H1 (cell line): ENCODE results near the gene TMPRSS2. TPM values are rescaled to one million over a fixed set of nuclear protein-coding genes. Genes with fewer than 3 reads are reported as not detected.

ENCODE experiments used
- CHD7 ChIP-seq: fragments of 300-600 bp; sonication (generic); IDR thresholded peaks from 2 replicates; pipeline ENCODE4 v1.7.1; 2012; ENCODE audit warnings: low read length, moderate library complexity, mild to moderate bottlenecking, inconsistent platforms; ENCODE audit not compliant: insufficient replicate concordance
- CREB1 ChIP-seq: IDR thresholded peaks from 2 replicates; pipeline ENCODE4 v1.6.1; 2012; ENCODE audit warnings: inconsistent platforms
- CTBP2 ChIP-seq: IDR thresholded peaks from 2 replicates; pipeline ENCODE4 v1.7.0; 2011; ENCODE audit warnings: borderline replicate concordance, mild to moderate bottlenecking, moderate library complexity, mixed read lengths, low read length; ENCODE audit not compliant: insufficient read depth, insufficient read length
- HDAC6 ChIP-seq: IDR thresholded peaks from one replicate; pipeline ENCODE4 v1.7.1; 2012; ENCODE audit warnings: low read depth, mild to moderate bottlenecking, inconsistent platforms, low read length, moderate library complexity
- JUND ChIP-seq: IDR thresholded peaks from 2 replicates; pipeline ENCODE4 v1.6.1; 2011; ENCODE audit warnings: mild to moderate bottlenecking, improper control_type of control experiment, low read length
- MAX ChIP-seq: IDR thresholded peaks from 2 replicates; pipeline ENCODE4 v1.6.1; 2012; ENCODE audit warnings: inconsistent platforms
- SAP30 ChIP-seq: fragments of 300-600 bp; sonication (generic); IDR thresholded peaks from 2 replicates; pipeline ENCODE4 v1.7.1; 2012; ENCODE audit warnings: low read length, moderate library complexity, mild to moderate bottlenecking, inconsistent platforms; ENCODE audit not compliant: insufficient read depth, insufficient replicate concordance
- SIRT6 ChIP-seq: IDR thresholded peaks from one replicate; pipeline ENCODE4 v1.7.1; 2012; ENCODE audit warnings: low read length, inconsistent platforms
- SP2 ChIP-seq: IDR thresholded peaks from 2 replicates; pipeline ENCODE4 v1.6.1; 2012; ENCODE audit warnings: mild to moderate bottlenecking, low read length, inconsistent platforms
- TAF1 ChIP-seq: IDR thresholded peaks from 2 replicates; pipeline ENCODE4 v1.6.1; 2011; ENCODE audit warnings: mild to moderate bottlenecking, low read depth, low read length
- polyA plus RNA-seq, 7 experiments: library from polyadenylated mRNA; depleted of rRNA in 3 of 7; stranded (reverse) in 5 of 7; unstranded in 2 of 7; fragments of >200 nt in 5 of 7; fragments of 200-250 nt in 2 of 7; gene quantifications; 1 replicate in 5 of 7; 2 replicates in 1 of 7; 4 replicates in 1 of 7; pipeline versions ENCODE4 v1.2.1 to v1.2.3, GENCODE V29; 2011 to 2013; ENCODE audit warnings: missing spikeins in 2 of 7, mixed read lengths in 2 of 7
- total RNA-seq: library from RNA; stranded (reverse); fragmentation: NEBNext Ultra II Directional; extraction: Animal tissue kit (Norgen Biotek cat#: 25700); gene quantifications from 2 replicates; pipeline ENCODE4 v1.2.1, GENCODE V29; 2021

The TMPRSS2 gene
- total and polyA plus RNA-seq, 2 of the 8 experiments (the other 6 are each of a cell fraction or from before 2014, with no cell fraction given): 9.2 to 11.0 TPM

GRCh38 chr21:41483973-41484372, 24.0 kb downstream of the TMPRSS2 start (continued):
- no peak for TF ChIP-seq CHD7
- no peak for TF ChIP-seq SIRT6
- TF ChIP-seq HDAC6: no peak
- no peak for TF ChIP-seq JUND
- no peak for TF ChIP-seq TAF1
- TF ChIP-seq SP2: no peak
- TF ChIP-seq CREB1: no peak
- no peak for TF ChIP-seq MAX
- no peak for TF ChIP-seq CTBP2
- TF ChIP-seq SAP30: no peak
